Loucy (cell line): ENCODE data around the gene HBE1.

Source experiments
- H2AFZ ChIP-seq: fragments of 200-600 bp; sonication (generic); 2 replicates; pipeline ENCODE4 v1.6.0; 2016; ENCODE audit warnings: antibody characterized with exemption, mild to moderate bottlenecking, low read length, moderate library complexity
- H3F3A ChIP-seq: fragments of 200-600 bp; 2 replicates; pipeline ENCODE4 v1.6.0; 2016; ENCODE audit warnings: antibody characterized with exemption, low read depth, mild to moderate bottlenecking
- H3K27me3 ChIP-seq: fragments of 200-600 bp; sonication (generic); 2 replicates; pipeline ENCODE4 v1.6.1; 2014; ENCODE audit warnings: low read length, mild to moderate bottlenecking; ENCODE audit not compliant: insufficient read depth, poor library complexity, severe bottlenecking
- H3K36me3 ChIP-seq: fragments of 200-600 bp; sonication (generic); 2 replicates; pipeline ENCODE4 v1.6.1; 2016; ENCODE audit warnings: low read length; ENCODE audit not compliant: insufficient read depth
- H3K4me1 ChIP-seq: fragments of 200-600 bp; sonication (generic); 2 replicates; pipeline ENCODE4 v1.5.1; 2014; ENCODE audit warnings: low read length, mild to moderate bottlenecking; ENCODE audit not compliant: insufficient read depth, poor library complexity, severe bottlenecking
- H3K4me2 ChIP-seq: fragments of 200-600 bp; sonication (generic); 2 replicates; pipeline ENCODE4 v1.6.0; 2014; ENCODE audit warnings: antibody characterized with exemption, low read length, low read depth, mild to moderate bottlenecking; ENCODE audit not compliant: poor library complexity, severe bottlenecking
- H3K4me3 ChIP-seq: fragments of 200-600 bp; sonication (generic); 2 replicates; pipeline ENCODE4 v1.5.1; 2014; ENCODE audit warnings: low read length, mild to moderate bottlenecking, mixed read lengths; ENCODE audit not compliant: poor library complexity, severe bottlenecking
- H3K79me2 ChIP-seq: fragments of 200-600 bp; sonication (generic); 2 replicates; pipeline ENCODE4 v1.6.1; 2014; ENCODE audit warnings: low read length; ENCODE audit not compliant: insufficient read depth
- H3K9ac ChIP-seq: fragments of 200-600 bp; sonication (generic); 2 replicates; pipeline ENCODE4 v1.6.0; 2014; ENCODE audit warnings: mild to moderate bottlenecking, low read depth, low read length, moderate library complexity; ENCODE audit not compliant: poor library complexity, severe bottlenecking
- H3K9me2 ChIP-seq: fragments of 200-600 bp; sonication (generic); replicated peaks from 2 replicates; pipeline ENCODE4 v1.6.1; 2016; ENCODE audit warnings: low read depth, low read length, mixed read lengths
- H3K9me3 ChIP-seq: fragments of 200-600 bp; sonication (generic); 2 replicates; pipeline ENCODE4 v1.6.1; 2014; ENCODE audit warnings: mild to moderate bottlenecking, antibody characterized with exemption, low read length, low read depth; ENCODE audit not compliant: insufficient read depth
- H4K20me1 ChIP-seq: fragments of 200-600 bp; sonication (generic); 2 replicates; pipeline ENCODE4 v1.6.0; 2014; ENCODE audit warnings: antibody characterized with exemption, low read length, mild to moderate bottlenecking; ENCODE audit not compliant: insufficient read depth, poor library complexity, severe bottlenecking
- CTCF ChIP-seq: fragments of 200-600 bp; sonication (generic); conservative IDR thresholded peaks from 2 replicates; pipeline ENCODE4 v1.5.1; 2014; ENCODE audit warnings: mild to moderate bottlenecking, antibody characterized with exemption, low read length
- EZH2phosphoT487 ChIP-seq: fragments of 200-600 bp; IDR thresholded peaks from 2 replicates; pipeline ENCODE4 v1.6.1; 2018; ENCODE audit warnings: antibody characterized with exemption, mild to moderate bottlenecking, moderate library complexity, borderline replicate concordance

HBE1 gene

GRCh38 chr11:5307256-5308019, 37.7 kb upstream of the HBE1 start:
- H3K9ac ChIP-seq: no peak overlapping the region
- TF ChIP-seq CTCF: no peak
- no peak for TF ChIP-seq EZH2phosphoT487
- H2AFZ ChIP-seq: no peak overlapping the region
- no peak overlapping the region for H3K4me3 ChIP-seq
- no peaks in the 10 kb centered on the region for H3K9me3 ChIP-seq
- H3K79me2 ChIP-seq: no peaks in the 10 kb centered on the region
- H3F3A ChIP-seq: no peaks in the 10 kb centered on the region
- H3K4me1 ChIP-seq: no peaks in the 10 kb centered on the region
- no peaks in the 10 kb centered on the region for H3K27me3 ChIP-seq
- H3K9me2 ChIP-seq: no peaks in the 10 kb centered on the region
- H3K36me3 ChIP-seq: no peaks in the 10 kb centered on the region
- no peaks in the 10 kb centered on the region for H4K20me1 ChIP-seq
- no peak overlapping the region for H3K4me2 ChIP-seq

- Histone ChIP-seq H3K4me1 (no peaks in the 10 kb centered on the region), H3K79me2 (no peaks in the 10 kb centered on the region), H3K4me2 (no peak overlapping the region), H3K36me3 (no peaks in the 10 kb centered on the region), H3K9ac (no peak overlapping the region), H4K20me1 (no peaks in the 10 kb centered on the region), H3F3A (no peaks in the 10 kb centered on the region), H3K9me2 (no peaks in the 10 kb centered on the region), H3K4me3 (no peak overlapping the region), H2AFZ (no peak overlapping the region), H3K27me3 (no peaks in the 10 kb centered on the region), H3K9me3 (no peaks in the 10 kb centered on the region)
- TF ChIP-seq CTCF (no peak), EZH2phosphoT487 (no peak)
Measured at GRCh38 chr11:5304046-5304445, 34.3 kb upstream of the HBE1 start.

- no peaks in the 10 kb centered on the region for H4K20me1 ChIP-seq
Measured at GRCh38 chr11:5303626-5304025, 33.9 kb upstream of the HBE1 start.

More at GRCh38 chr11:5303626-5304025, 33.9 kb upstream of the HBE1 start:
- H3K9ac ChIP-seq: no peak overlapping the region
- H3K36me3 ChIP-seq: no peaks in the 10 kb centered on the region
- H3K9me3 ChIP-seq: no peaks in the 10 kb centered on the region
- no peaks in the 10 kb centered on the region for H3F3A ChIP-seq
- H2AFZ ChIP-seq: no peak overlapping the region
- H3K9me2 ChIP-seq: no peaks in the 10 kb centered on the region
- TF ChIP-seq EZH2phosphoT487 (no peak), CTCF (no peak)
- H3K79me2 ChIP-seq: no peaks in the 10 kb centered on the region
- H3K4me2 ChIP-seq: no peak overlapping the region
- no peaks in the 10 kb centered on the region for H3K4me1 ChIP-seq
- no peak overlapping the region for H3K4me3 ChIP-seq
- H3K27me3 ChIP-seq: no peaks in the 10 kb centered on the region
